HG03095 (cell line): ENCODE measurements around the gene FOXA3.

ENCODE experiments used
- ATAC-seq: cut with Tn5 transposase; IDR thresholded peaks from one replicate; pipeline ENCODE4 v1.9.1; 2021; ENCODE audit warnings: moderate library complexity; ENCODE audit not compliant: unreplicated experiment

The FOXA3 gene

DNA sequence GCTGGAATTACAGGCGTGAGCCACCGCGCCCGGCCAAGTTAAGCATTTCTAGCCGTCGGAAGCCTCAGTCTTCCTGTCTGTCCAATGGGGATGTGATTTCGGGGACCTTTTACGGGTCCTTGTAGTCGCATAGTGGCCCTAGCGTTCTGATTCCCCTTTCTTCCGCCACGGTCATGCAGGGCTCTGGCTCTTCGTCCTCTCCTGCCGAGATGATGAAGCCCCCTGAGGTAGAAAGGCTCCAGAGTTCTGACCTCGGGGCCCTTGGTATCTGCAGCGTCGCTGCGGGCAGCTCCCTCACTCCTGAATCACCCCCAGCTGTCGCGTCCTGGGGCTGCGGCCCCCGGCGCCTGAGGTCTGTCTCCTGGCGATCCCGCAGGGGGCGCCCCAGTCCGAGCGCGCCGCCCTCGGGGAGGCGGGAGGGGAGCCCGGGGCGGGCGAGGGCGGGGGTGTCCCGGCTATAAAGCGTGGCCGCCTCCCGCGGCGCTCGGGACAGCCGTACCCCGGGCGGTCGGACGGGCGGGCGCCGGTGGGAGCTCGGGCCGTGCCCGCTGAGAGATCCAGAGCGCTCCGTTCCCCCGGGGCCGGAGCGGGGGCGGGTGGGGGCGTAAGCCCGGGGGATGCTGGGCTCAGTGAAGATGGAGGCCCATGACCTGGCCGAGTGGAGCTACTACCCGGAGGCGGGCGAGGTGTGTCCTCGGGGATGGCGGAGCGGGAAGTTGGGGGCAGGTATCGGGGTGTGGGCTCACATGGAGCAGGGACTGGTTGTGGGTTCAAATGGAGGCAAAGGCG lies at the start of gene FOXA3:
Gene FOXA3, plus strand, starts transcription at position 487 of the 789 bp plus-strand sequence. Its CDS starts 131 bp downstream, at position 618.
- no peak for ATAC-seq

DNA sequence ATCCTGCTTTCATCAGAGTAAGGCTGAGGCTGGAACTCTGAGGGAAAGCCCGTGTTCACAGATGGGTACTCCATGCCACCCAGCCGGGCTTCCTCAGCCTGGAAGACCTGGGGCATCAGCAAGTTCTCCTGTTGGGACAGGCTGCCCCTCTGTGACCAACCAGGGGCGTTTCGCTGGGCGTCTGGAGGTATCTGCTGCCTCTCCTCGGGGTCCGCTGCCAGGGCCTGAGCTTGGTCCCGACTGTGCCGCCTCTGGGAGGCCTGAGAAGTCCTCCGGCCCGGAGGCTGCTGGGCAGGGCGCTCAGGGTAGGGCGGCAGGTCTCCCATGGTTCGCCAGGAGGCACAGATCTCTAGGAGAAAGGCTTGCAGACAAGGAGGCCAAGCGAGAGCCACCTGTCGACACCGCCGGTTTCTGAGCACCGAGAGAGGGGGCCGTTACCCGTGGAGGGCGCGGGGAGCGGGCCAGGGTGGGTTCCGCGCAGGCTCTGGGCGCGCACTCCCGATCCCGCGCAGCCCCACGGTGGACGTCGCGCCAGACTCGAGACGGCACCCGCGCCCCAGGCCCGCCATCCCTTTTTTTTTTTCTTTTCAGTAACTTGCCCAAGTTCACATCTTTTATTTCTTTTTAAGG lies 49.2 kb upstream of the FOXA3 start, which contains the start of gene RSPH6A:
Gene RSPH6A, minus strand, starts transcription at position 458 of the 630 bp plus-strand sequence. Its CDS starts 132 bp downstream, at position 326.
- no peak for ATAC-seq

DNA sequence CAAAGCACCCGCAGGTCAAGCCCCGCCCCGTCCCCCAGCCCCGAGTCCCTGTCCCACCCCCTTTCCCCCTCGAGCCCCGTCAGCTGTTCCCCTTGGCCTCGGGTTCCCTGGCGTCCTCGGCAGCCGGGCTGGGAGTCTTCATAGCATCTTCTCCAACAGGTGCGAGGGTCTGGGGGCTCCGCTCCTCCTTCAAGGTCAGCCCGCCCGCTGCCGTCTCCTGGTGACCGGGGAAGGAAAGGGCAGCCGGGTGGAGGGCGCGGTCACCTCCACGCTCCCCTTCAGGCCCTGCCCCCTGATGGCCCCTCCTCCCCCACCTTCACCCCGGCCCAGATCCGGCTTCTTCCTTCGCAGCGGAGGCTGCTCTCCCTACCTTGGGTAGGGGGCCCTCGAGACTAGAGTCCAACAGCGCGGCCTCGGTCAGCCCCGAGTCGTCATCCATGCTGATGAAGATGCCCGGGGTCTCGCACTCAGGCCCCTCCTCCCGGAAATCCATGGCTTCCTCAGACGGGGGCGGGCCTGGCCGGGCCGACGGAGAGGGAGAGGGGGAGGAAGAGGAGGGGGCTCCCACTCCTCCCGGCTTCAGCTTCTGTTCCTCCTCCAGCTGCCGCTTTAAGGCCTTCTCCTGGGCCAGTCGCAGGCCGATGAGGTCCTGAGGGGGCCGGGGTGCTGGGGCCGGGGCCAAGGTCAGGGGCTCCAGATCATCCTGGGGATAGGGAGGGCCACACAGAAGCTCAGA lies 48.5 kb upstream of the FOXA3 start:
- ATAC-seq = no peak

DNA sequence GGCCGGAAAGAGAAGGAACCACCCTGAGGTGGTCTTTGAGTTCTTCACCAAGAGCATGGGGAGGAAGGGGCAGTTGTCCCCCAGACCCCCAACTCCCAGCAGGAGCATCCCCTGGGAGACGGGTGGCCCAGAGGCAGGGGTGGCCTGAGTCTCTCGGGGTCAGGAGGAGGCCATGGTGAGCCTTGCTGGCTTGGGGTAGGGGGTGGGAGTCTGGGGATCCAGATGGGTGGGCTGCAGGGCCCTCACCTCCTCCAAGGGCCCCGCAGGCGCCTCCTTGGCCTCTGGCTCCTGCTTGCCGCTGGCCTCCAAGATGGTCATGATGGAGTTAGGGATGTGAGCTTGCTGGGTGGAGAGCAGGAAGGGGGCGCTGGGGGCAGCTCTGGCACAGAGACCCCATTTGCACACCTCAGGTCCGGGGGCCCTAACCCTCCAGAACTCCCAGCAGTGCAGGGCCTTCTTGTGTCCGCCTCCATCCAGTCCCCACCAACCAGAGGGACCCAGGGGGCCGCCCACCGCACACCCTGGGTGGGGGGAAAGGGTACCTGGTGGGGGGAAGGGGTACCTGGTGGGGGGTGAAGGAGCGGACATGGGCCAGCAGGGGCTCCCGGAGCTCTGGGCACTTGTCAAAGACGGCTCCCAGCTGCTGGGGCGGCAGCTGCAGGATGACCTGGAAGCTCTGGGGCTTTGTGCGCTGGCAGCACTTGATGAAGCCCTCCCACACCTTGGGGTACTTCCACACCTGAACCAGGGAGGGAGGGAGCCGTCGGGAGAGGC lies 47.7 kb upstream of the FOXA3 start:
- ATAC-seq = no peak

DNA sequence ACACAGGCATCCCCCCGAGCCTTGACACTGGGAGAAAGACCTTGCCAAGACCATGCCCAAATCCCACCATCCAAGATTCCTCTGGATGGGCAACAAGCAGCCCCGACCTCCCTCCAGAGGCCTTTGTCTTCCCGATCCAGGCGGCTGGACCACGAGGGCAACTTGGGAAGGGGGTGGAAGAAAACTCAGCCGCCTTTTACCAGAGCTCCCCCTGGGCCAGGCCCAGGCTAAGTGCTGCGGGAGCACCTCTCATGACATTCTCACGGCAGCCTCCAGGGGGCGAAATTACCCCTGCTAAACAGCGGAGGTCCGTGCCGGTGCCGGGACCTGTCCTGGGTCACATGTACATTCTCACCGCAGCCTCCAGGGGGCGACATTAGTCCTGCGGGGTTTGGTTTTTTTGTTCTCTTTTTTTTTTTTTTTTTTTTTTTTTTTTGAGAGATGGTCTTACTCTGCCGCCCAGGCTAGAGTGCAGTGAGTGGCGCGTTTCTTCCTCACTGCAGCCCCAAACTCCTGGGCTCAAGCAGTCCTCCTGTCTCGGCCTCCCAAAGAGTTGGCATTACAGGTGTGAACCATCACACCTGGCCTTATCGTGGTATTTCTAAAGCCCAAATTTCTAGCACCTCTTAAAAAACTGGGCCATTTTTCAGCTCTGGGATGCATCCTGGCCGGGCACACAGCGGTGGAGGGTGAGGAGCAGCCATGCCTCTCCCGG lies 47.0 kb upstream of the FOXA3 start:
- peak; percentile 78 for ATAC-seq

DNA sequence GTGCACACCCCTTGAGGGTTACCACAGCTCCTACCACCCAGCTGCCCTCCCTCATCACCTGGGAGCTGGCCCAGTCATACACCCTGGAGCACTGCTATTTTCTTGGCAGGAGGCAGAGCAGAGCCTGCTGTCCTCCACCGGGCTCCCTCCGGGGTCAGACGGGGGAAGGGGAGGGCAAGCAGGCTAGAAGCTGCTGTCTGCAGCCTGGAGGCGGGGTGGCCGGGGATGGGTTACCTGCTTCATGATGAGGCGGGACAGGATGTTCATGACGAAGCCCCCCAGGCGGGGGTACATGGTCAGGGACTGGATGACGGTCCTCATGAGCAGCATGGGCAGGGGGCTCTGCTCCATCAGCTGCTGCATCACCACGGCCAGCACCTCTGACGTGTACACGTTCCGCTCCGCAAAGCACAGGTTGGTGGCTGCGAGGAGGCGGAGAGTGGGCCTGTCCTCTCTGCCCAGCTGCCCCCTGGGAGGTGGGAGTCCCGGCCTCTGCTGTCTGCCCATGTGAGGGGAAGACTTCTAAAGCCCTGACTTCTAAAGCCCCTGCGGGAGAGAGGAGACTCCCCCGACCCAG lies 46.3 kb upstream of the FOXA3 start:
- no peak for ATAC-seq

DNA sequence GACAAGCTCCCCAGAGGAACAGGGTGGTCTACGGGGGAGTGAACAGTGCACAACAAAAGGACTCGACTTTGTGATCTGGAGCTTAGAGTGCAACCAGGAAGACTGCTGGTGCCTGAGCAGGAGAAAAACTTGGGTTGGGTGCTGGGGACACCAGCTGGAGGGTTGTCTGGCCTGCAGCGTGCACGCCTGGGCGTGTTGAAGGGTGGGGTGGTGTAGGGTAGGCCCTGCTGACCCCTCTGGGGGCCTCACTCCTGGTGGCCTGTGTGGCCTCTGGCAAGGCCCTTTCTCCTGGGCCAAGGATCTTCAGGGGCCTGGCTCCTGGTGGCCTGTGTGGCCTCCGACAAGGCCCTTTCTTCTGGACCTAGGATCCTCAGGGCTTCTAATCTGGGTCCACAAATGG lies 44.4 kb upstream of the FOXA3 start:
- no peak for ATAC-seq

DNA sequence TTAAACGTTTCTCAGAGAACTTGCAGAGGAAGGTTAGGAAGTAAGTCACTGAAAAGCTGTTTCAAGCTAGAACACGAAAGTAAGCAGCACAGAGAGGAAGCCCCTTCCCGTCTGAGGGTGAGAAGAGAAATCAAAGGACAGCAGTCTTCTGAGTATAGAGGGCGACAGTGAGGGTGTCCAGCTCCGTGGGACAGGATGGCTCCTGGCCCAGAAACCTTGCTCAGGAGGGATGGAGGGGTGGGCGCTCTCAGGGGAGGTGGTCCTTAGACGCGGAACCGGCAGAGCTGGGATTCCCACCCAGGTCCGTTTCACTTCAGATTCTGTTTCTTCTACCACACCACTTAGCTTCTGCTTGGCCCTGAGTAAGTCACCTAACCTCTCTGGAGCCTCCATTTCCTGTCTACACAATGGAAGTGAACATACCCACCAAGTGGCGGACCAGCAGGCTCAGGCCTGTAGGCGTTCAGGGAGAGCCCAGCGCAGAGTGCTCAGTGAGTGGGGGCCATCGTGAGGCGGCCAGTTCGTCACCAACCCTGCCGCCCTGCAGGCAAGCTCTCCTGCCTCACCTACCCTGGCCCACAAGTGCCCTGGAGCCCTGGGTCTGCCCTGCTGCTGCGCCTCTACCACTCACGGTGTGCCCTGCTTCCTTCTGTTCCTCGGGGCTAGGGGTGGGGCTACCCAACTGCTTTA lies 43.6 kb upstream of the FOXA3 start:
- no peak for ATAC-seq

DNA sequence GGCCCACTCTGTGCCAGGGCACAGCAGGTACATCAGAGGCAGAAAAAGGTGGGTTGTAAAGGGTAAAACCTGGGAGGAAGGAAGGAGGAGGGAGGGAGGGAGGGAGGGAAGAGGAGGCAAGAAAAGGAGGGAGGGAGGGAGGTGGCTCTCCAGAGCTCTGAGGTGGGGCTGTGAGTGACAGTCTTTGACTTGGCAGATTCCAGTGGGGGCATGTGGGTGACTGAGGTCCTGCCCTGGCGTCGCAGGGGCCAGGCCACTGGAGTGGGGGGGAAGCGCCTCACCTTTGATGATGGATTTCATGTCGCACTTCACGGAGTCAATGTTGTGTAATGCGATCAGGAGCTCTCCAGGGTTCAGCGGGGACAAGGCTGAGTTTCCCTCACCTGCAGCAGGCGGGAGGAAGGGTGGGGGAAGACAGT lies 43.0 kb upstream of the FOXA3 start:
- ATAC-seq = no peak

DNA sequence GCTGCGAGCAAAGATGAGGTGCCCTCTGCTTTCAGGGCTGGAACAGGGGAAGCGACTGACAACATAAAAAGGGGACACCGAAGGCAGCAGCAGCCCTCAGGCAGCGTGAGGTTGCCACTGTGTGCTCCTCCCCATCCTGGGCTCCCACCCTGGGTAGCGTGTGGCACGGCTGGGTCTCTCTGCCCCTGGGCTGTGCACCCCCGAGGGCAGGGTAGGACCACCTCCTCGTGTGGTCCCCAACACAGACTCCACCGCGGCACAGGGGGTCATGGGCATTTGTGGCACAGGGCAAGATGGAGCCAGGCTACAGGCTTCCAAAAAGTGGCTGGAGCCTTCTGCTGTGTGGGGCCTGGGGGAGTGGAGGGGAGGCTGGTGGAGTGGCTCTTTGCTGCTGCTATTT lies 42.6 kb upstream of the FOXA3 start:
- ATAC-seq = no peak

DNA sequence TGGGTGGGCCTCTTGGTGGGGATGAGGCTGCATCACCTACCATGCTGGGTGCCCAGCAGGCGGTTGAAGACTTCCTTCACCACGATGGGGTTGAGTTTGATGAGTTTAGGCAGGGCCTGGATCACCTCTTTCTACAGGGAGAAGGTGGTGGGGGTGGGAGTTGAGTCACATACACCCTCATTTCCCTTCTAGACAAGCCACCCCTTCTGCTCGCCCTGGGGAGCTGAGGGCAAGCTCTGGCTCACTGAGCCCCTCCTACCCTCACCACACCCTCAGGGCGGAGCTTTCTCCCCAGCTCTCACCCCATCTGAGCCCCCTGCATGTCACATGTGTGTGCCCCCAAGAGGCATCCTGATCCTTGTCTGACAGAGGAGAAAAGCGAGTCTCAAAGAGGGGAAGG lies 41.4 kb upstream of the FOXA3 start:
- no peak for ATAC-seq

DNA sequence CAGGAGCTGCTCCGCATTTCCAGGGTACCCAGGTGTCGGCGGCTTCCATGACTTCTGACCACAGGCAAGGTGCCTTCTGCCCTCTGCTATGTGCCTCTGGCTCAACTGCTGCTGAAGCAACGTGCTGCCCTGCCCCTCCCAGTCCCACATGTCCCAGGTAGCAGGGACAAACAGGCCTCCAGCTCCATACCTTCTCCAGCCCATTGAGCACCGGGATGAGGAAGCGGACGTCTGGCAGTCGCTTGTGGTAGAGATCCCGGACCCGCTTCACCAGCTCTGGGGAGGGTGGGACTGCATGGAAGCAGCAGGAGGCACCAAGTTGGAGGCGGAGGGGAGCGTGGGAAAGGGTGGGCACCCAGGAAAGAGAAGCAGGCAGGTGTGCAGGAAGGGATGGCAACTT lies 40.9 kb upstream of the FOXA3 start:
- no peak for ATAC-seq

DNA sequence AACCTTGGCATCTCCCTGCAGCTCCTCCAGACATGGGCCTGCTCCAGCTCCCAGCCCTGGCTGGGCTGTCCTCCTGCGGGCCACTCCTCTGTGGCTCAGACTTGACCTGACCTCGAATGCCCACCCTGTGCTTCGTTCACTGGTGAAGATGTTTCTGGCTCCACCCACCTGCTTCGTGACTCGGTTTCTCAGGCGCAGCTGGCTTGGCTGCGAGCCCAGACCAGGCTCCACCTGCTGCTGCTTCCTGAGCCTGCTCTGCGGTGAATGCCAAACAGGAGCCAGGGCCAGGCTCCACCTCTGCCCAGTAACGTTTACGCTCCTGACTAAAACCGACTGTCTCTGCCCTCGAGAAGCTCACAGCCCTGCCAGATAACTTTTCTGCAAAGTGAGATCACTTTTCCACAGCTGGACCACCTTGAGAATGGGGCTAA lies 40.1 kb upstream of the FOXA3 start:
- ATAC-seq = no peak

DNA sequence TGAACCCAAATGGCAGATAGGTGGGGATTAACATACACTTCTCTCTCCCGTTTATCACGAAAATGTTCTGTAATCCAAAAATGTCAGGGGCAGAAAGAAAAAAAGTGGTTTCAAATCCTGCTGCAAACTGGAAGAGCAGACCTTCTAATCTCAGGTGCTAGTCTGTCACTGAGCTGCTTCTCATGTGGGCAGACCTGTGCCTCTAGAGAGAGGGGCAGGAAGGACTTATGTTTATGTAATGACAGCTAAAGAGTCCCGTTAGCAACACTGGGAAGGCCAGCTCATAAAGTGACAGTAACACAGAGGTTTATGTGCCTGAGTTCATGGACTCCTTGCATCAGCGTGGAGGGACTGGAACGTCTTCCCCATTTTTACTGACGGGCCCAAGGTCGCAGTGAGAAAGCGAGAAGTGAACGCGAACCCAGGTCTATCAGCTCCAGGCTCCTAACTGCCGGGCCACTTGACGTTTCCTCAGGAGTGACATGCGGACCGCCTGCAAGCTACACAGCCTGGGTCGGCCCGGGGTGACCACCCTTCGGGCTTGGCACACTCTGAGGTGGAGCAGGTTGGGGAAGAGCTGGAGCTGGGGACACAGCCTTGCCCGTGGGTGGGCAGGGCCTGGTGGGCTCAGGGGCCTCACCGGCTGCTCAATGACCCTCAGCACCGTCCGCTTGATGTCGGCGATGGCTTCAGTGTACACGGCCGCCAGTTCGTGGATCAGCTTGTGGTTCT lies 39.4 kb upstream of the FOXA3 start:
- ATAC-seq = no peak

DNA sequence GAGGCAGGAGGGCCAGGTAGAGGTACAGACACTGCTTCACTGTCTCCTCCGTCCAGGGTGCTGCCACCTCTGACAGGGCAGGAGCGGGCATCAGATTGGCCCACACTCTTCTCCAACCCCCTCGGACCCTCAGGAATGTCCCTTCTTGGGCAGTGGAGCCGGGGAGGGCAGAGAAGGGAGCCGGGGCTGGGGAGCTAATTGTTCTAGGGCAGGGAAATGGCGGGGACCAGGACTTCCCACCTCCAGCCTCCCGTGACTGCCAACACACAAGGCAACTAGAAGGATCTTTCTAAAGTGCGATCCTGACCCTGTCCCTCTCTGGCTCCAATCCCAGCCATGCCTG lies 38.9 kb upstream of the FOXA3 start:
- ATAC-seq = no peak

DNA sequence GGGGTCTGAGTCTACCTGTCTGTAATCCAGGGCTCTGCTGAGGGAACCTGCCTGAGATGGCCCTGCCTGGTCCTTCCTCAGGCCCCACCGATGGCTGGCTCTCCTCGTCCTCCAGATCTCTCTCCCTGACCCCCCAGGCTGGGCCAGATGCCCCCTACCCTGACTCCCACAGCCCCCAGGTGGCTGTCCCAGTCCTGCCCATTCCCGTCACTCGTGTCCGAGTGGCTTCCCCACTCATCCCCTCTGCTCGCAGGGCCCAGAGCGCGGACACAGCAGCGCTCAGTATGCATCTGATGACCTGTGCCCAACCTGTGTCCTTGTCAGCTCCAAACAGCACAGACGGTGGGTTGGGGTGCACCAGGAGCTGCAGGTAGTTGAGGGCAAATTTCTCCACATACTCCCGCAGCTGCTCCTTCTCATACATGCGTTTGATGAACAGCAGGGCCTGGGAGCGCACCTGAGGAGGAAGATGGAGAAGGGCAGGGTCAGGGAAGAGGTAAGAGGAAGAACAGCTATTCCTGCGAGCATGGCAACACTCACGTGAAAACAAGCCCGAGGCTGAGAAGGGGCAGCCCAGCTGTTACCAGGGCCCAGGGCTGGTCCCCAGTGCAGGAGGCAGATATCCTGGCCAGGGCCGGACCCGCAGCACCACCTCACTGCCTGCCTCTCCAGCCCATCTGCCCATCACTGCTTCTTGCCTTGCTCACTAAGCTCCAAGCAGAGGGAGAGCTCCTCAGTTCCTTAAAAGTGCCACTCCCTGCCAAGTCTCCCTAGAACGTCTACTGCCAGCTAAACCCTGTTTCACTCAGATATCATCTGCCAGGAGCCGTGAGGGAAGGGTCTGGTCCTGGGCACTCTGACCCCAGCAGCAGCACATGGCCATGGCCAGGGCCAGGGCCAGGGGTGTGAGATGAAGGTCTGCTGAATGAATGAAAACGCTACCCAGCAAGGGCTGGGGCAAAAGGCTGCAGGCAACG lies 37.9 kb upstream of the FOXA3 start:
- ATAC-seq = no peak

DNA sequence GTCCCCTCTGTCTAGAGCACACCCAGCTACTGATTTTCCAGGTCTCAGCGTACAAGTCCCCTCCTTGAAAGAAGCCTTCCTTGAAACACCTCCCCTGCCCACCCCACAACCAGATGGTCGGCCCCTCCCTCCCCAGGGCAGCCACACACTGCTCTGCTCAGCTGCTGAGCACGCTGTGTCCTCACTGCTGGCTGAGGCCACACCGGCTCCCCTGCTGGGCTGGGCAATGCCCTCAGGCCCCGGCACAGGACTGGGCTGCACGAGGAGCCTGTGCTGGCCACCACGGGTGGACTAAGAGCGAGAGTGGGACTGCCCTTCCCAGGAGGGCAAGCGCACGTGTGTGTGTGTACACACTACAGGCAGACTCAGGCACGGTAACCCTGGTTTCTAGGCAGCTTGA lies 37.2 kb upstream of the FOXA3 start:
- no peak for ATAC-seq
